H1 (cell line): ENCODE measurements around the gene RPS15.

ENCODE experiments used
- CBX8 ChIP-seq: fragments of 300-800, 300-1000 bp; sonication (generic); IDR thresholded peaks from 2 replicates; pipeline ENCODE4 v1.7.1; 2016; ENCODE audit warnings: low read depth, low read length, borderline replicate concordance
- CHD2 ChIP-seq: IDR thresholded peaks from 2 replicates; pipeline ENCODE4 v1.6.1; 2012; ENCODE audit warnings: low read length, improper control_type of control experiment
- CTCF ChIP-seq, 3 experiments: IDR thresholded peaks; 1 replicate in 2 of 3; 2 replicates in 1 of 3; pipeline versions ENCODE4 v1.5.1 to v1.6.1; 2011; ENCODE audit warnings: low read length in 3 of 3, mild to moderate bottlenecking in 3 of 3, inconsistent platforms in 2 of 3, low read depth in 1 of 3, moderate library complexity in 1 of 3; ENCODE audit not compliant: insufficient read depth in 1 of 3; ENCODE audit errors: control extremely low read depth in 1 of 3
- EZH2 ChIP-seq: fragments of 200-600 bp; sonication (generic); IDR thresholded peaks from 2 replicates; pipeline ENCODE4 v1.7.1; 2012; ENCODE audit warnings: low read depth, mild to moderate bottlenecking, moderate library complexity, low read length, inconsistent platforms; ENCODE audit not compliant: severe bottlenecking
- FOSL1 ChIP-seq: IDR thresholded peaks from 2 replicates; pipeline ENCODE4 v1.6.1; 2011; ENCODE audit warnings: mild to moderate bottlenecking, low read depth, low read length, moderate library complexity; ENCODE audit not compliant: insufficient read depth
- GABPA ChIP-seq: IDR thresholded peaks from 2 replicates; pipeline ENCODE4 v1.6.1; 2011; ENCODE audit warnings: mild to moderate bottlenecking, low read length, moderate library complexity, borderline replicate concordance; ENCODE audit not compliant: insufficient read depth
- JUND ChIP-seq: IDR thresholded peaks from 2 replicates; pipeline ENCODE4 v1.6.1; 2011; ENCODE audit warnings: mild to moderate bottlenecking, improper control_type of control experiment, low read length
- POLR2A ChIP-seq, 2 experiments: IDR thresholded peaks; 1 replicate in 1 of 2; 2 replicates in 1 of 2; pipeline ENCODE4 v1.6.1; 2011; ENCODE audit warnings: low read depth in 2 of 2, low read length in 2 of 2, mild to moderate bottlenecking in 2 of 2; ENCODE audit errors: control extremely low read depth in 1 of 2
- POLR2AphosphoS5 ChIP-seq: IDR thresholded peaks from 2 replicates; pipeline ENCODE4 v1.6.1; 2011; ENCODE audit warnings: low read depth, low read length
- SP1 ChIP-seq: IDR thresholded peaks from 2 replicates; pipeline ENCODE4 v1.6.1; 2011; ENCODE audit warnings: low read depth, low read length
- SP2 ChIP-seq: IDR thresholded peaks from 2 replicates; pipeline ENCODE4 v1.6.1; 2012; ENCODE audit warnings: mild to moderate bottlenecking, low read length, inconsistent platforms
- TAF7 ChIP-seq: optimal IDR thresholded peaks from 2 replicates; pipeline ENCODE3; 2011; ENCODE audit warnings: low read depth, mild to moderate bottlenecking, inconsistent platforms, low read length, moderate library complexity, borderline replicate concordance
- TBP ChIP-seq: IDR thresholded peaks from 2 replicates; pipeline ENCODE4 v1.6.1; 2011; ENCODE audit warnings: low read depth, low read length, improper control_type of control experiment
- YY1 ChIP-seq: IDR thresholded peaks from 2 replicates; pipeline ENCODE4 v1.6.1; 2011; ENCODE audit warnings: low read depth, mild to moderate bottlenecking, low read length

GRCh38 chr19:1478934-1479707 is 40.9 kb downstream of the RPS15 start, which contains the start of gene C19orf25:
- TF ChIP-seq POLR2AphosphoS5 (no peak; the same call in 1 of the 2 replicates), CTCF (IDR thresholded peaks at IDR 0.05; ENCODE audit: control extremely low read depth in 1 of 3, insufficient read depth in 1 of 3, low read depth in 1 of 3, low read length in 3 of 3) (no peak), FOSL1 (no peak), SP1 (0 out of 2 replicates have a peak, but pooled peaks have one; percentile 59), POLR2A (IDR thresholded peaks at IDR 0.05; ENCODE audit: control extremely low read depth in 1 of 2, low read depth in 2 of 2, low read length in 2 of 2) (peak in 1 of 2 experiments; percentile 62; a peak in 1 of 3 replicates), TAF7 (peak; percentile 40), JUND (no peak), EZH2 (no peak), YY1 (no peak), GABPA (peak; percentile 84; the same call in 1 of the 2 replicates), SP2 (no peak), TBP (0 out of 2 replicates have a peak, but pooled peaks have one; percentile 10), CBX8 (no peak), CHD2 (peak; percentile 54; the same call in 1 of the 2 replicates)
